SJCRH30 (cell line): ENCODE measurements around the gene IGF2BP3. TPM values are rescaled to one million over a fixed set of nuclear protein-coding genes. Genes with fewer than 3 reads are reported as not detected.

Experiments used
- total RNA-seq: library from RNA; depleted of rRNA; stranded (reverse); fragments of >200 nt; shearing (Covaris generic); gene quantifications from 2 replicates; pipeline ENCODE4 v1.2.3, GENCODE V29; 2014; rRNA removed

Gene IGF2BP3
- total RNA-seq, 1 experiment from 2014 or later: 105 TPM

Other genes starting within 250 kb of the IGF2BP3 start
- gene GPNMB, start 223.7 kb downstream of the IGF2BP3 start, total RNA-seq: 0.85 and 1.3 TPM in 2 replicates
- gene MALSU1, start 171.2 kb downstream of the IGF2BP3 start, total RNA-seq: 86.7 and 89.2 TPM in 2 replicates
- 50.0 and 51.2 TPM in 2 replicates for gene TRA2A, start 61.5 kb upstream of the IGF2BP3 start, total RNA-seq
- 14.7 and 15.0 TPM in 2 replicates for gene CCDC126, start 126.9 kb upstream of the IGF2BP3 start, total RNA-seq
- gene FAM221A, start 209.7 kb upstream of the IGF2BP3 start, total RNA-seq: 1.5 and 1.8 TPM in 2 replicates
- 0.08 TPM in 1 of 2 replicates, not detected in the other for gene STK31, start 239.7 kb upstream of the IGF2BP3 start, total RNA-seq